HG03039 (cell line): Measurements from ENCODE around the gene TBCD.

Source experiments
- ATAC-seq: cut with Tn5 transposase; IDR thresholded peaks from one replicate; pipeline ENCODE4 v1.9.1; 2021; ENCODE audit warnings: mild to moderate bottlenecking, moderate library complexity; ENCODE audit not compliant: unreplicated experiment

Gene TBCD

DNA sequence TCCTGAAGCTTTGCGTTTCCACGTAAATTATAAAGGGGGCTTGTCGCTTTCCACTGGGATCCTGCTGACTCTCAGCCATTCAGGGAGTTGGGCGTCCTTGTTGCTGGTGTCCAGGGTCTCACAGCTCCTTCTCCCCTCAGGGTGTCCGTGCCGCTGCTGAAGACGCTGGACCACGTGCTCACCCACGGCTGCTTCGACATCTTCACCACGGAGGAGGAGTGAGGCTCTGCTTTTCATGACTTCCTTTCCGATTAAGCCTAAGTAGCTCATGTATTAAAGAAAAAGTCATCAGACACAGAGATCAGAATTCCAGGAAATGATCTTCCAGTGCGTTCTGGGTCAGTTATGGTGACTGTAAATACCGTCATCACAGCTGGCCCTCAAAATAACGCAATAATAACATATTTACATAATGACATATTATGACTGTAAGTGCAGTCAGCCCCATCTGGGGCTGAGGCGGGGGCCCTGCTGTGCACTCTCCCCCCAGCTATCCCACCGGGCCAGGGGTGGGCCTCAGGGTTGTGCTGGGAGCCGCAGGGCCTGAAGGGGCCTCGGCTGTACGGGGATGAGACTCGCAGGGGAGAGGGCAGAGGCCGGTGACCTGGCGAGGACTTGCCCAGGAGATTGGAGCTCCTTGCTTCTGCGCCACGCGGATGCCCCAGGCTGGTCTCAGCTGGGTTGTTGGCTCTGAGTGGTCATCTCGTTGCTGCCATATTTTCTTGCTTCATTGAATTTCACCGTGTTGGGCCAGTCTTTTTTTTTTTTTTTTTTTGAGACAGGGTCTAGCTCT lies 180.8 kb downstream of the TBCD start:
- ATAC-seq = no peak

DNA sequence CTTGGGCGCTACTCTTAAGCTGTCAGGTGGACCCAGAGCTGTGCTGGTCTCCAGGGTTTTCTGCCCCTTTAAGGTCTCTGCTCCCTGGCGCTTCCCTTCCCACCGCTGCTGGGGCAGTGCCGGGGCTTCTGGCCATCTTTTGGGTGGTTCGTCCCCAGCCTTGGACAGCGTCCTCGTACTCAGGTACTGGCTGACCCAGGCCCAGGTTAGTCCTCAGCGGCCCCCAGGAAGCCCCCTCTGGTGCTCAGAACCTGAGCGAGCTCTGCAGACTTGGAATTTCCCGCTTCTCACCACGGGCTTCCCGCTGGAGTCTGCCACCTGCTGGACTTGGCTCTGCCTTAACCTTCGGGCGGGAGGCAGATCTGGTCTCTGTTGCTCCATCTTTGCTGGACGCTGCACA lies 182.0 kb downstream of the TBCD start:
- no peak for ATAC-seq

DNA sequence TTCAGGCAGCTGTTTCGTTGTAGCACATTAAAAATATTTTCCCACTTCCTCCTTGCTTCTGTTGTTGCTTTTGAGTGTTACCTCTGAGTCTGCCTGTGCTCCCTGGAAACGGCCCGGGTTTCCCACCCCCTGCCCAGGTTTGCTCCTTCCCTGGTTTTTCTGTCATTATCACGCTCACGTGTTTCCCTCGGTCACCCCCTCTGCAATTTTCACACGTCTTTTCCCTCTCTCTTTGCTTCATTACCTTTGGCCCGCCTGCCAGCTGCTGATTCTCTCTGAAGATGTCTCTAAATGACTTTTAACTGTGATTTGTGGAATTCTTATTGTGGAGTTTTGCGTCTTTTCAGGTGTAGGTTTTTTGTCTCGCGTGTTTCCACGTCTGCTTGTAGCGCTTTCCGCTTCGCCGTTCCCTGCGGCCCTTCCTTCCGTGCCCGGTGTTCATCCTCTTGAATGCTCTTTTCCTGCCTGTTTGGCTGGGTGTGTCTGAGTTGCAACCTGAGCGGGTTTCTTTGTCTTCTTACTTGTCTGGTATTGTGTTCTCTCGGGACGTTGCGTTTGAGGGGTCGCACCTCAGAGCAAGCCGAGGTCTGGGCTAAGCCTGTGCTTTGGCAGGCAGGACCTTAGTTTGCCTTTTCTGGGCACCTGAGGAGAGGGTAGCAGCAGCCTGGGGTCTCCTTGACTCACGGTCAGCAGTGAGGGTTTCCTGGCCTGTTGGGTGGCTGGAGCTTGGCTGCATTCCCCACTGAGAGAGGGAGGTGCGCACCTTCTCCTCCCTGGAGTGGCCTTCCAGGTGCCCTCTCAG lies 184.3 kb downstream of the TBCD start:
- ATAC-seq = no peak

- no peak for ATAC-seq
Observed at GRCh38 chr17:82936768-82937171, 184.9 kb downstream of the TBCD start.

DNA sequence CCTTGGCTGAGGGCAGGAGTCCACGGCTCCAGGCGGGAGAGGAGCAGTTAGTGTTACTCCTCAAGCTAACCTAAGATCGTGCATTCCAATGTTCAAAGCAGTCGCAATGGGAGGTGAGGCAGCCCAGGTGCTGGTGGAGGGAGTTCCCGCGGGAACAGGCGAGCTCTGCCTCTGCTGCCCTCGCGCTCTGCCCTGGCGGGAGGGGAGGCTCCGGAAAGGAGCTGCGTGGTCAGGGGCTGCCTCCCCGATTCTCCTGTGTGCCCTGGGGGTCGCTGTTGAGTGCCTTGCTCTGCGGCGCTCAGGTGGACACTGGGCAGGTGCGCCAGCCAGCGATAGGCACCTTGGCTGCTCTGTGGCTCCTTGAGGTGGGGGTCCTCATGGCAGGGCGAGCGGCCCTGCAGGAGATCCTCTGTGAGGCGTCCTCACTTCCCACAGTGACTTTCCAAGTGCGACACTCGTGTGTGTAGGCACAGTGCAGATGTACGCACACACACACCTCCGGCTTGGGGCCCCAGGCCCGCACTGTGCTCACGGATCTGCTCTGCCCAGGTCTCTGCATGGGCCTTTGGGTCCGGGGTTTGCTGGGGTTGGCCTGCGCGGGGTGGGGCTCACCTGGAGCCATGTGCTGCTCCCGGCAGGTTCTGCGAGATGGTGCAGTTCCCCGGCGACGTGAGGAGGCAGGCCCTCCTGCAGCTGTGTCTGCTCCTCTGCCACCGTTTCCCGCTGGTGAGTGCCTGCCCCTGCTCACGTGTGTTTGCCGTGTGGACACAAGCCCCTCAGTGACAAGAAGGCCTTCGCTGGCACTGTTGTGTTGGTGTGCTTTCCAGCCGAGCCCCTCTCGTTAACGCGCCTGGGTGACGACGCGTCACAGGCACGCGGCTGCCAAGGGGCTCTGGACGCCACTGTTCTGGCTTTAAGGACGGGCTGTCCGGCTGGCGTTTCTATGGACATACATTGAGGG lies 185.8 kb downstream of the TBCD start:
- no peak for ATAC-seq

DNA sequence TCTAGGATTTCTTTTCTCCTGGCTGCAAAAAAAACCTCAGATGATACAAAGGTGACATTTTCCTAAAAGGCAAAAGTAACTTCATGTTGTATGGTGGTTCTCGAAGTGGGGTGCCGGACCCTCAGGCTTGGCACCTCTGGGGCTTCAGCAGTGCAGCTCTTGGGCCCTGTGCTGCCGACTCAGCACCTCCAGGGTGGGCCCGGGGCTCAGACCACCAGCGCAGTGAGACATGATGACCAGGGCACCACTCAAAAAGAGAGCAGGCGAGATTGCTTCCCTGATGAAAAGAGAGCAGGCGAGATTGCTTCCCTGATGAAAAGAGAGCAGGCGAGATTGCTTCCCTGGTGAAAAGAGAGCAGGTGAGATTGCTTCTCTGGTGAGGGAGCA lies 186.6 kb downstream of the TBCD start:
- no peak for ATAC-seq

DNA sequence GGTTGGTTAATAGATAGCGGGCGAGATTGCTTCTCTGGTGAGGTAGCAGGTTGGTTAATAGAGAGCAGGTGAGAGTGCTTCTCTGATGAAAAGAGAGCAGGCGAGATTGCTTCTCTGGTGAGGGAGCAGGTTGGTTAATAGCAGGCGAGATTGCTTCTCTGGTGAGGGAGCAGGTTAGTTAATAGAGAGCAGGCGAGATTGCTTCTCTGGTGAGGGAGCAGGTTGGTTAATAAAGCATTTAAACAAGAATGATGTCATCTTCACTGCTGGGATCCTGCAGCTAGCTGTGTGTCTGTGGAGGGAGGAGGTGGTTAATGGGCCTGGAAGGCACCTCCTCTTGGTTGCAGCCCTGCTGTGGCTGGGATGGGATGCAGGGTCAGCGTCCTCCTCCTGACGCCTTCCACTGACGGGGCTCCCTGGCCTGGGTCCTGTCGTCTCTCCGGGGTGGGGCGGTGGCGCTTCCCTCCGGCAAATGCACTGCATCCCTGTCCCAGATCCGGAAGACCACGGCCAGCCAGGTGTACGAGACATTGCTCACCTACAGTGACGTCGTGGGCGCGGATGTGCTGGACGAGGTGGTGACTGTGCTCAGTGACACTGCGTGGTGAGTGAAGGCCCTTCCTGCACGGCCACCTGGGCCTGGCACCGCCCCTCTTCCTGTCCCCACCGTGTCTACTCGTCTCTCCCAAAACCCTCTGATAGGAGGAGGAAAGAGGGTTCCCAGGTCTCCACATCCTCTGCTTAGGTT lies 187.2 kb downstream of the TBCD start:
- ATAC-seq = no peak

- no peak for ATAC-seq
Observed at GRCh38 chr17:82939621-82940135, 187.8 kb downstream of the TBCD start.

- ATAC-seq = no peak
Observed at GRCh38 chr17:82940226-82941020, 188.6 kb downstream of the TBCD start.

DNA sequence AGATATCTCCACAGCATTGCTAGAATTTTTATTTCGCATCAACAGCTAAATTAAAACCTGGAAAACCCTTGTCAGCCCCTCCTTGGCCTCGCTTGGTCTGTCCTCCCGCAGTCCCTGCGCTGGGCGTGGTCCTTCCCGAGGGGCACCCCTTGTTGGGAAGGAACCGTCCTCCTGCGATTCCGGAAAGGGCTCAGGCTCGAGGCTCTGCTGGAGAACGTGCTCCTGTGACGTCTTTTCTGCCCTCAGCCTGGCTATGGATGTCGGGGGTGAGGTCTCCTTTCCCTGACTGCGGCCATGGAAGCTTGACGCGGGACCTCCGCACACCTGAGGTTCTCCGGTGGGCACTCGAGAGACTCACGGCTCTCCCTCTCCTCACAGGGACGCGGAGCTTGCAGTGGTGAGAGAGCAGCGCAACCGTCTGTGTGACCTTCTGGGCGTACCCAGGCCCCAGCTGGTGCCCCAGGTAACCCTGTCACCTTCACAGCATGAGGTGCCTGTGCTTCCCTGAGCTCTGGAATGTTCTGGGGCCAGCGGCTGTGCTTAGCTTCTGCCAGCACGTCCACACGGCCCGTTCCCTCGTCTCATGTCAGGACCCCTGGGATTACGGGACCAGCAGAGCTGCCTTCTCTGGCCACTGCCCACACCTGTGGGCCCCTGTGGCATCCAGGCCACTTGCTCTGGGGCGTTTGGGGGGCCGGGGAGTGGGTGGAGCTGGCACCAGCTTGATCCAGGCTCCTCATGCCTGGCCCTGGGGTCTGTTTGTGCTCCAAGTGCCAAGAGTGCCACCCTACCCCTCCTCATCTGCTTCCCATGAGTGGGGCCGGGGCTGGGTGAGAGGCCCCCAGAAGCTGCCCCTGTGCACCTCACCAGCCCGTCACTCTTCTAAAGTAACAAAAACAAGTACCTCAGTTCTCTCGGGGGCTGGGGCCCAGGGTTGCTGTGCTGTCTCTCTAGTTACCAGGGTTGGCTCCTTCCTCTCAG lies 189.4 kb downstream of the TBCD start:
- no peak for ATAC-seq

- no peak for ATAC-seq
Observed at GRCh38 chr17:82942166-82943130, 190.6 kb downstream of the TBCD start.

DNA sequence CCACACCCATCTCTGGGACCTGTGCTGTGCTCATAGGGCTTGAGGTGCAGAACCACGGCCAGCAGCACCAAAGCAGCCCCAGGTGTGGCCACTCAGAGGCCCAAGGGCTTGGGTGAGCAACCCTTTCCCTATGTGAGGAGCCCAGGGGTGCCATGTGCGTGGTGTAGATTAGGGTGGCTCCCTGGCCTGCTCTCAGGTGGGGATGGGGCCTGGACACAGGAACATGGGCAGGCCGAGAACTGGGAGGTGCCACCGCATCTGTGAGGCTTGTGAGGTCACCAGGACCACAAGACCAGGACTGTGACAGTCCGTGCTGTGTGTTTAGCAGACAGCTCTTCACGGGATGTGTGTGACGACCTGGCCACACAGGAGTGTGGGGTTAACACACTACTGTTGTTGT lies 191.5 kb downstream of the TBCD start:
- ATAC-seq = no peak

- ATAC-seq = no peak
Observed at GRCh38 chr17:82943751-82944150, 191.9 kb downstream of the TBCD start.

DNA sequence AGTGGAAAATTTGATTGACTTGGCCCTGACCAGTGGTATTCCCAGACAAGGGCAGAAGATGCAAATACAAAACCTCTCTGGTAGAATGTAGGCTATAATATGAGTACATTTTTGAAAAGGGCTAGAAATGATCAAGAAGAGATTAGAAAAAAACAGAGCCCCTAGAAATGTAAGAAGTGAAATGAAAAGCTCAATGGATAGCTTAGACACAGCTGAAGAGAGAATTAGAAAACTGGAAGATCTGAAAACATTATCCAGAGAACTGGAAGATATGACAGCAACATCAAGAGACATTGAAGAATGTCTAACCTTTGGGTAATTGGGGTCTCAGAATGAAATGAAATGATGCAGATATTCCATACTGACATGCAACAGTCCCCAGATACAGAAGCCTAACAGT lies 193.1 kb downstream of the TBCD start:
- ATAC-seq = no peak

- no peak for ATAC-seq
Observed at GRCh38 chr17:82946081-82946480, 194.2 kb downstream of the TBCD start.

- ATAC-seq = no peak
Observed at GRCh38 chr17:82947051-82947991, 195.5 kb downstream of the TBCD start.
